ENCODE results near the gene EXOC6B. TPM values are rescaled to one million over a fixed set of nuclear protein-coding genes. Genes with fewer than 3 reads are reported as not detected.

EXOC6B gene
- total and polyA plus RNA-seq, 10 of the 15 experiments (the other 5 are each of a cell fraction or from before 2014, with no cell fraction given): 0.23 to 2.2 (median 1.2) TPM

DNA sequence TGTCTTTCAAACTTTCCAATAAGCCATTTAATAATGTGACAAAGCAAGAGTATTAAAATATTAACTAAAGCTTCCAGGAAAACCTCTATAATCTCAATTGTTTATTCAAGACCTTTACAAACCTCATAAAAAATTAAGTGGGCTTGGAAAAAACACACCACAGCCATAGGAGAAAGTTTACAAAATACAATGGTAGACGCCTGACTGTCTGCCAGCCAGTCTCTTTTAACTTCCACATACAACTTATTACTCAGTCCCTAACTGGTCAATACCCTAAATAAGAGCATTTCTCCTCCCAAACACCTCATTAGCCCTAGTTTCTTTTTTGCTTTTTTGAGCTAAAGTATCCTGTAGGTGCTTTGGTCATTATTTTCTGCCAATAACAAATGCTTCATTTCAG is 430.7 kb downstream of the EXOC6B start:
- no peaks in the 10 kb centered on the region for H4K20me1 ChIP-seq (ENCODE audit: control insufficient read depth, insufficient read depth)
- H3K36me3 ChIP-seq (ENCODE audit: control insufficient read depth in 2 of 2, insufficient read depth in 2 of 2, low read length in 1 of 2): no peaks in the 10 kb centered on the region
- SMC1A ChIA-PET (ENCODE audit: uncharacterized antibody, unreplicated experiment): no interaction called here
- H3K79me2 ChIP-seq (ENCODE audit: control insufficient read depth, insufficient read depth, low read length): no peaks in the 10 kb centered on the region
- 0% methylated on average over 1 of the region's 1 CpG for WGBS (ENCODE audit: insufficient coverage, insufficient replicate concordance, low lambda C conversion rate, missing lambda C conversion rate)
- no peaks in the 10 kb centered on the region for H3K4me1 ChIP-seq (ENCODE audit: control insufficient read depth, insufficient read depth, low read length)
- no peak overlapping the region for H3K27ac ChIP-seq (ENCODE audit: control insufficient read depth, insufficient read depth)
- H3K4me2 ChIP-seq (ENCODE audit: control insufficient read depth, insufficient read depth): no peak overlapping the region
- CTCF ChIA-PET: no interaction called here
- POLR2A ChIA-PET: no interaction called here
- H3K27me3 ChIP-seq (replicated peaks in 1 of 2; ENCODE audit: control insufficient read depth in 2 of 2, insufficient read depth in 2 of 2, low read length in 1 of 2): no peaks in the 10 kb centered on the region
- FAIRE-seq (no peak), ATAC-seq (no peak), DNase-seq (ENCODE audit: low read depth, low spot score) (no peak)
- H2AFZ ChIP-seq (ENCODE audit: control insufficient read depth, low read depth, low read length): no peak overlapping the region
- no TSS peak for BruUV-seq (replicated peaks)
- RAD21 ChIA-PET (ENCODE audit: unreplicated experiment): no interaction called here
- H3K4me3 ChIP-seq: no peak overlapping the region
- H3K9ac ChIP-seq (ENCODE audit: control insufficient read depth, insufficient read depth, low read length): no peak overlapping the region
- intact Hi-C loops (cut with micrococcal nuclease; ENCODE audit: unreplicated experiment) (no loop called here), in situ Hi-C loops (cut with MboI) (no loop called here)
- H3K9me3 ChIP-seq (replicated peaks; ENCODE audit: control insufficient read depth, insufficient read depth, low read length): no peaks in the 10 kb centered on the region; the same call in 2 of the 3 replicates
- TF ChIP-seq ZNF274 (IDR thresholded peaks at IDR 0.05; ENCODE audit: insufficient read depth, insufficient read length) (no peak), NFIC (IDR thresholded peaks at IDR 0.05; ENCODE audit: low read depth, low read length) (no peak), YY1 (IDR thresholded peaks at IDR 0.05; ENCODE audit: low read depth, low read length) (no peak), TBL1XR1 (IDR thresholded peaks at IDR 0.05; ENCODE audit: low read depth, low read length) (no peak), BRCA1 (IDR thresholded peaks at IDR 0.05; ENCODE audit: low read depth, low read length) (no peak), MTA2 (IDR thresholded peaks at IDR 0.05; ENCODE audit: low read depth) (no peak), JUND (IDR thresholded peaks at IDR 0.05; ENCODE audit: low read depth, low read length) (no peak), CREM (IDR thresholded peaks at IDR 0.05; ENCODE audit: low read depth) (no peak), EED (IDR thresholded peaks at IDR 0.05; ENCODE audit: low read depth) (no peak), RUNX3 (IDR thresholded peaks at IDR 0.05; ENCODE audit: low read length) (no peak), FOXK2 (IDR thresholded peaks at IDR 0.05) (no peak)
- TF ChIP-seq, protein P1, sequence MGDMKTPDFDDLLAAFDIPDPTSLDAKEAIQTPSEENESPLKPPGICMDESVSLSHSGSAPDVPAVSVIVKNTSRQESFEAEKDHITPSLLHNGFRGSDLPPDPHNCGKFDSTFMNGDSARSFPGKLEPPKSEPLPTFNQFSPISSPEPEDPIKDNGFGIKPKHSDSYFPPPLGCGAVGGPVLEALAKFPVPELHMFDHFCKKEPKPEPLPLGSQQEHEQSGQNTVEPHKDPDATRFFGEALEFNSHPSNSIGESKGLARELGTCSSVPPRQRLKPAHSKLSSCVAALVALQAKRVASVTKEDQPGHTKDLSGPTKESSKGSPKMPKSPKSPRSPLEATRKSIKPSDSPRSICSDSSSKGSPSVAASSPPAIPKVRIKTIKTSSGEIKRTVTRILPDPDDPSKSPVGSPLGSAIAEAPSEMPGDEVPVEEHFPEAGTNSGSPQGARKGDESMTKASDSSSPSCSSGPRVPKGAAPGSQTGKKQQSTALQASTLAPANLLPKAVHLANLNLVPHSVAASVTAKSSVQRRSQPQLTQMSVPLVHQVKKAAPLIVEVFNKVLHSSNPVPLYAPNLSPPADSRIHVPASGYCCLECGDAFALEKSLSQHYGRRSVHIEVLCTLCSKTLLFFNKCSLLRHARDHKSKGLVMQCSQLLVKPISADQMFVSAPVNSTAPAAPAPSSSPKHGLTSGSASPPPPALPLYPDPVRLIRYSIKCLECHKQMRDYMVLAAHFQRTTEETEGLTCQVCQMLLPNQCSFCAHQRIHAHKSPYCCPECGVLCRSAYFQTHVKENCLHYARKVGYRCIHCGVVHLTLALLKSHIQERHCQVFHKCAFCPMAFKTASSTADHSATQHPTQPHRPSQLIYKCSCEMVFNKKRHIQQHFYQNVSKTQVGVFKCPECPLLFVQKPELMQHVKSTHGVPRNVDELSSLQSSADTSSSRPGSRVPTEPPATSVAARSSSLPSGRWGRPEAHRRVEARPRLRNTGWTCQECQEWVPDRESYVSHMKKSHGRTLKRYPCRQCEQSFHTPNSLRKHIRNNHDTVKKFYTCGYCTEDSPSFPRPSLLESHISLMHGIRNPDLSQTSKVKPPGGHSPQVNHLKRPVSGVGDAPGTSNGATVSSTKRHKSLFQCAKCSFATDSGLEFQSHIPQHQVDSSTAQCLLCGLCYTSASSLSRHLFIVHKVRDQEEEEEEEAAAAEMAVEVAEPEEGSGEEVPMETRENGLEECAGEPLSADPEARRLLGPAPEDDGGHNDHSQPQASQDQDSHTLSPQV (IDR thresholded peaks at IDR 0.05): no peak
- TF ChIP-seq, protein P2, sequence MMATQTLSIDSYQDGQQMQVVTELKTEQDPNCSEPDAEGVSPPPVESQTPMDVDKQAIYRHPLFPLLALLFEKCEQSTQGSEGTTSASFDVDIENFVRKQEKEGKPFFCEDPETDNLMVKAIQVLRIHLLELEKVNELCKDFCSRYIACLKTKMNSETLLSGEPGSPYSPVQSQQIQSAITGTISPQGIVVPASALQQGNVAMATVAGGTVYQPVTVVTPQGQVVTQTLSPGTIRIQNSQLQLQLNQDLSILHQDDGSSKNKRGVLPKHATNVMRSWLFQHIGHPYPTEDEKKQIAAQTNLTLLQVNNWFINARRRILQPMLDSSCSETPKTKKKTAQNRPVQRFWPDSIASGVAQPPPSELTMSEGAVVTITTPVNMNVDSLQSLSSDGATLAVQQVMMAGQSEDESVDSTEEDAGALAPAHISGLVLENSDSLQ (IDR thresholded peaks at IDR 0.05): no peak

Data from GM12878 (cell line).